Measurements from ENCODE around the gene AKT1S1.

GRCh38 chr19:49894011-49894664 lies 17.0 kb upstream of the AKT1S1 start:
- no peak for TF ChIP-seq SNAPC2 (CRISPR knock-in tag; IDR thresholded peaks at IDR 0.05)
- TF ChIP-seq CTCF (CRISPR knock-in tag; IDR thresholded peaks at IDR 0.05): no peak
- TF ChIP-seq ZNF720 (CRISPR knock-in tag; IDR thresholded peaks at IDR 0.05): no peak
- TF ChIP-seq PRDM4 (CRISPR knock-in tag; IDR thresholded peaks at IDR 0.05; ENCODE audit: borderline replicate concordance): no peak
- TF ChIP-seq POLR2AphosphoS2 (IDR thresholded peaks at IDR 0.05; ENCODE audit: low read depth, low read length): no peak
- no peak for TF ChIP-seq PHF20 (CRISPR knock-in tag; IDR thresholded peaks at IDR 0.05)
- TF ChIP-seq EP300 (IDR thresholded peaks at IDR 0.05; ENCODE audit: low read depth in 2 of 2, low read length in 2 of 2): no peak
- TF ChIP-seq EP300 (CRISPR knock-in tag; IDR thresholded peaks at IDR 0.05; ENCODE audit: borderline replicate concordance): no peak
- no peak for TF ChIP-seq ZNF704 (CRISPR knock-in tag; IDR thresholded peaks at IDR 0.05; ENCODE audit: borderline replicate concordance)
- TF ChIP-seq MZF1 (CRISPR knock-in tag; IDR thresholded peaks at IDR 0.05; ENCODE audit: borderline replicate concordance): no peak
